Heart right ventricle (tissue), 16 donors: ENCODE data around the gene RFC5. TPM values are rescaled to one million over a fixed set of nuclear protein-coding genes. Genes with fewer than 3 reads are reported as not detected.

ENCODE experiments used
- ATAC-seq, 8 donors: fragments of 200-7000 bp; cut with Tn5 transposase; one replicate each; pipeline ENCODE4 v1.9.1; 2020; ENCODE audit warnings: mild to moderate bottlenecking in 8 of 8, moderate library complexity in 8 of 8, moderate number of reproducible peaks in 1 of 8
- DNase-seq, 2 donors: peaks; one replicate each; pipeline ENCODE4 v3.0.0-alpha.2; 2020
- H3K27ac ChIP-seq, 10 donors: fragments of 200-600 bp; sonication (generic) in 2 of 10; one replicate each; pipeline versions ENCODE4 v1.5.0 to v1.8.0; 2020 to 2022; ENCODE audit warnings: mild to moderate bottlenecking in 3 of 10
- H3K27me3 ChIP-seq, 7 donors: fragments of 200-600 bp; one replicate each; pipeline ENCODE4 v1.8.0; 2021 to 2022; ENCODE audit warnings: mild to moderate bottlenecking in 2 of 7
- H3K36me3 ChIP-seq, 9 donors: fragments of 200-600 bp; sonication (generic) in 1 of 9; one replicate each; pipeline versions ENCODE4 v1.5.0 to v1.8.0; 2020 to 2022; ENCODE audit warnings: mild to moderate bottlenecking in 2 of 9
- H3K4me1 ChIP-seq, 9 donors: fragments of 200-600 bp; sonication (generic) in 1 of 9; one replicate each; pipeline versions ENCODE4 v1.5.0 to v1.8.0; 2020 to 2022; ENCODE audit warnings: mild to moderate bottlenecking in 4 of 9
- H3K4me3 ChIP-seq, 10 donors: fragments of 200-600 bp; sonication (generic) in 2 of 10; one replicate each; pipeline versions ENCODE4 v1.5.0 to v1.8.0; 2020 to 2022; ENCODE audit warnings: mild to moderate bottlenecking in 7 of 10, moderate library complexity in 2 of 10
- H3K9me3 ChIP-seq, 11 donors: fragments of 200-600 bp in 10 of 11; sonication (generic) in 2 of 11; one replicate each; pipeline versions ENCODE4 v1.5.0 to v1.8.0; 2013 to 2022; ENCODE audit warnings: mild to moderate bottlenecking in 2 of 11, control low read depth in 1 of 11, moderate library complexity in 1 of 11
- WGBS, 2 donors: extraction: QIAGEN DNeasy Blood & Tissue Kit; methylation state at CpG; one replicate each; pipeline ENCODE4 v1.1.7; 2013; ENCODE audit warnings: inconsistent platforms in 1 of 2; 5-methylcytosine and 5-hydroxymethylcytosine counted together
- intact Hi-C, 10 donors: fragments of 100-400 bp; cut with DNase I; formaldehyde crosslinking; loops; one replicate each; pipeline versions ENCODE4 v1.11.1 to v1.14.2; 2022
- polyA plus RNA-seq, 2 donors: library from polyadenylated mRNA; stranded (reverse); fragments of 200-250 nt; gene quantifications; one replicate each; pipeline ENCODE4 v1.2.3, GENCODE V29; 2013
- total RNA-seq, 10 donors: library from RNA; stranded (reverse); fragmentation: NEBNext Ultra II Directional in 3 of 10; extraction: Animal tissue kit (Norgen Biotek cat#: 25700) in 3 of 10; gene quantifications; one replicate each; pipeline versions ENCODE4 v1.2.1 to v1.2.4, GENCODE V29; 2021 to 2023
- TF ChIP-seq, protein P1 (sequence below), 9 donors: fragments of 200-600 bp; sonication (generic) in 2 of 9; IDR thresholded peaks; one replicate each; pipeline versions ENCODE4 v1.5.0 to v1.8.0; 2021 to 2022; ENCODE audit warnings: antibody characterized with exemption in 9 of 9, mild to moderate bottlenecking in 5 of 9, moderate library complexity in 1 of 9
- donor health status: Arrhythmogenic right ventricular cardiomyopathy.
- donor health status: ischemic (EF 13 %, LVEDD 7.1; RV severe dilation, severe dysfunction).
- donor health status: healthy with polysubstance abuse.
- donor health status: DM: no; HTN: yes; CAD: no.
- donor health status: DM: no; HTN: no; CAD: no.
- donor health status: ischemic (EF 25% LVEDD 6.9; RV normal size, moderate dysfunction).
- donor health status: ischemic (EF 25% LVEDD 5.7; RV mildly dilated, moderate dysfunction).
- donor health status: healthy.
- donor health status: DM: yes; HTN: yes; CAD: no.
- donor health status: Ischemic cardiomyopathy.
- donor health status: ischemic (EF 35%, LVEDD 5.7; RV mildly dilated, moderate dysfunction).
- donor health status: nonischemic (EF 11% LVEDD 7.7; RV severe dilation, severe dysfunction).
- donor health status: DM: yes; HTN: yes; CAD: no.
- donor health status: PGD.
- donor health status: ischemic (EF 29% LVEDD 5.4; RV normal size, mild dysfunction).
- donor health status: nonischemic (EF 23%, LVEDD 6.1; RV moderate dilation, normal function).

RFC5 gene
- total and polyA plus RNA-seq, 12 donors, result 2.4 to 6.2 (median 4.1) TPM

GRCh38 chr12:118044075-118044474, 27.6 kb downstream of the RFC5 start:
- TF ChIP-seq, protein P1, sequence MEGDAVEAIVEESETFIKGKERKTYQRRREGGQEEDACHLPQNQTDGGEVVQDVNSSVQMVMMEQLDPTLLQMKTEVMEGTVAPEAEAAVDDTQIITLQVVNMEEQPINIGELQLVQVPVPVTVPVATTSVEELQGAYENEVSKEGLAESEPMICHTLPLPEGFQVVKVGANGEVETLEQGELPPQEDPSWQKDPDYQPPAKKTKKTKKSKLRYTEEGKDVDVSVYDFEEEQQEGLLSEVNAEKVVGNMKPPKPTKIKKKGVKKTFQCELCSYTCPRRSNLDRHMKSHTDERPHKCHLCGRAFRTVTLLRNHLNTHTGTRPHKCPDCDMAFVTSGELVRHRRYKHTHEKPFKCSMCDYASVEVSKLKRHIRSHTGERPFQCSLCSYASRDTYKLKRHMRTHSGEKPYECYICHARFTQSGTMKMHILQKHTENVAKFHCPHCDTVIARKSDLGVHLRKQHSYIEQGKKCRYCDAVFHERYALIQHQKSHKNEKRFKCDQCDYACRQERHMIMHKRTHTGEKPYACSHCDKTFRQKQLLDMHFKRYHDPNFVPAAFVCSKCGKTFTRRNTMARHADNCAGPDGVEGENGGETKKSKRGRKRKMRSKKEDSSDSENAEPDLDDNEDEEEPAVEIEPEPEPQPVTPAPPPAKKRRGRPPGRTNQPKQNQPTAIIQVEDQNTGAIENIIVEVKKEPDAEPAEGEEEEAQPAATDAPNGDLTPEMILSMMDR (IDR thresholded peaks at IDR 0.05), result no peak
- Histone ChIP-seq H3K27me3 (no peaks in the 10 kb centered on the region), H3K36me3 (peaks cover 0 to 100% (median 44%) of the 10 kb centered on the region in 9 donors), H3K4me1 (peaks cover 0 to 26% (median 0%) of the 10 kb centered on the region in 9 donors), H3K27ac (no peak overlapping the region), H3K4me3 (no peak overlapping the region), H3K9me3 (no peaks in the 10 kb centered on the region)
- ATAC-seq (no peak), DNase-seq (no peak)
- 69 to 75% methylated on average over 2 of the region's 2 CpGs for WGBS, 2 donors
- intact Hi-C loops, result loop anchor here in 1 of 10 donors (10.0 kb wide), 1 partner anchor 331 kb away; the partner anchor contains the start of genes SUDS3 and TAOK3

DNA sequence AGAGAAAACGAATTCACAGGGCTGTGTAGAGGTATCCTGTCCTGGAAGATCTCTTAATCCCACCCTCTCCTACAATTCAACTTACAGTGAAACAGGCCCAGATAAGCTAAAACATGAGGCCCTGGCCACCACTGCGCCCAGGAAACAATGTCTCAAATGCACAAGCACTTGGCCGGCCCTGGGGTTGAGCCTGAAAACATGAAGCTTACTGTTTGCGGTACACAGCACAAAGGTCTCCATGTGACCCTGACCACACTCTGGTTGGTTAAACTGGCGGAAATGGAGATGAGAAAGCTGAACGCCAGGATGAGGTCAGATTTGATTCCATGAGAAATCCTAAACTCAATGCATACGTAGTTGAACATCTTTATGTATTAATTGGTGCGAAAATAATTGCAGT, 28.1 kb downstream of the RFC5 start:
- no peaks in the 10 kb centered on the region for H3K9me3 ChIP-seq
- intact Hi-C loops, result loop anchor here in 1 of 10 donors (10.0 kb wide), 1 partner anchor 330 kb away; the partner anchor contains the start of genes SUDS3 and TAOK3

GRCh38 chr12:118046430-118046829, 29.9 kb downstream of the RFC5 start:
- DNase-seq (peak in 1 of 2 donors; percentile 20), ATAC-seq (peak in 5 of 8 donors; percentile 39 to 66 (median 62))
- H3K27me3 ChIP-seq, result no peaks in the 10 kb centered on the region
- H3K36me3 ChIP-seq, result peaks cover 0 to 100% (median 40%) of the 10 kb centered on the region in 9 donors
- H3K4me1 ChIP-seq, result peaks cover 0 to 32% (median 3%) of the 10 kb centered on the region in 9 donors
- no peaks in the 10 kb centered on the region for H3K9me3 ChIP-seq
- H3K4me3 ChIP-seq, result no peak overlapping the region
- TF ChIP-seq, protein P1 (IDR thresholded peaks at IDR 0.05), result no peak
- H3K27ac ChIP-seq, result peak overlapping the region in 3 of 10 donors; percentile 16 to 43 (median 43)
- intact Hi-C loops, result loop anchor here in 1 of 10 donors (10.0 kb wide), 1 partner anchor 328 kb away; the partner anchor contains the start of genes SUDS3 and TAOK3
- 67 to 69% methylated on average over 4 of the region's 4 CpGs for whole genome bisulfite sequencing, 2 donors

More for the DNA sequence above, 28.1 kb downstream of the RFC5 start:
- no peaks in the 10 kb centered on the region for H3K27me3 ChIP-seq
- DNase-seq (no peak), ATAC-seq (no peak)
- H3K36me3 ChIP-seq, result peaks cover 0 to 100% (median 38%) of the 10 kb centered on the region in 9 donors
- WGBS, 2 donors, result 94 to 96% methylated on average over 8 of the region's 8 CpGs
- no peak overlapping the region for H3K4me3 ChIP-seq
- TF ChIP-seq, protein P1 (IDR thresholded peaks at IDR 0.05), result no peak
- H3K4me1 ChIP-seq, result peaks cover 0 to 26% (median 0%) of the 10 kb centered on the region in 9 donors
- H3K27ac ChIP-seq, result no peak overlapping the region

GRCh38 chr12:118050972-118051910, 34.7 kb downstream of the RFC5 start:
- no peak for DNase-seq
- Histone ChIP-seq H3K27me3 (no peaks in the 10 kb centered on the region), H3K4me3 (no peak overlapping the region), H3K9me3 (no peaks in the 10 kb centered on the region), H3K27ac (peak overlapping the region in 8 of 10 donors; percentile 67 to 99 (median 79)), H3K36me3 (peaks cover 0 to 68% (median 16%) of the 10 kb centered on the region in 9 donors), H3K4me1 (peaks cover 9 to 69% (median 47%) of the 10 kb centered on the region in 9 donors)
- TF ChIP-seq, protein P1 (IDR thresholded peaks at IDR 0.05), result peak in 1 of 9 donors; percentile 10
- intact Hi-C loops, result no loop called here
- ATAC-seq, result no peak
- 91% methylated on average over 12 of the region's 12 CpGs for WGBS, 2 donors
